Measurements from ENCODE around the gene IRAK1.

Gene IRAK1

DNA sequence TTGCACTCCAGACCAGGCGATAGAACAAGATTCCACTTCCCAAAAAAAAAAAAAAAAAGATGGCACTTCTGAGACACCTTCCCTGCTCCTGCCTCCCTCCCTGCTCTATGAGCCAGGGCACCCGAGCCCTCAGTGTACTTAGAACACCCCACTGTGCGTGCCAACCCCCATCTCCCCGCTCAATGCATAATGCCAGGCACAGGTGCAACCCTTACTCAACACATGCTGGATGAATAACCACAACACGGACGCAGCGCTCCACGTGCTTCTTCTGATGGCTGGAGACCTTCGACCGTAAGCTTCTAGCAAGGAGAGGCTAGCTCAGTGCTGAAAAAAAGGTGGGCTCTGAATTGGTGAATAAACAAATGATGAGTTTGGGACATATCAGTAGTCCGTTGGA lies 19.9 kb upstream of the IRAK1 start:
- Histone ChIP-seq H3K4me1 (ENCODE audit: control insufficient read depth, low read depth, low read length) (peaks cover 16% of the 10 kb centered on the region), H3K4me3 (ENCODE audit: low read length) (no peak overlapping the region), H3K36me3 (ENCODE audit: control insufficient read depth, low read depth, low read length) (no peaks in the 10 kb centered on the region), H3K27me3 (ENCODE audit: control insufficient read depth, insufficient read depth, low read length) (no peaks in the 10 kb centered on the region), H3K9me3 (ENCODE audit: control insufficient read depth, low read depth, low read length) (peaks cover 21% of the 10 kb centered on the region), H3K27ac (ENCODE audit: low read length) (no peak overlapping the region), H3K9ac (ENCODE audit: low read length) (no peak overlapping the region)

GRCh38 chrX:154038656-154039055 lies 19.0 kb upstream of the IRAK1 start:
- H3K27ac ChIP-seq (ENCODE audit: low read length), result no peak overlapping the region
- H3K9me3 ChIP-seq (ENCODE audit: control insufficient read depth, low read depth, low read length), result peaks cover 21% of the 10 kb centered on the region
- no peak overlapping the region for H3K9ac ChIP-seq (ENCODE audit: low read length)
- H3K27me3 ChIP-seq (ENCODE audit: control insufficient read depth, insufficient read depth, low read length), result no peaks in the 10 kb centered on the region
- no peaks in the 10 kb centered on the region for H3K36me3 ChIP-seq (ENCODE audit: control insufficient read depth, low read depth, low read length)
- no peak overlapping the region for H3K4me3 ChIP-seq (ENCODE audit: low read length)
- H3K4me1 ChIP-seq (ENCODE audit: control insufficient read depth, low read depth, low read length), result peaks cover 19% of the 10 kb centered on the region

DNA sequence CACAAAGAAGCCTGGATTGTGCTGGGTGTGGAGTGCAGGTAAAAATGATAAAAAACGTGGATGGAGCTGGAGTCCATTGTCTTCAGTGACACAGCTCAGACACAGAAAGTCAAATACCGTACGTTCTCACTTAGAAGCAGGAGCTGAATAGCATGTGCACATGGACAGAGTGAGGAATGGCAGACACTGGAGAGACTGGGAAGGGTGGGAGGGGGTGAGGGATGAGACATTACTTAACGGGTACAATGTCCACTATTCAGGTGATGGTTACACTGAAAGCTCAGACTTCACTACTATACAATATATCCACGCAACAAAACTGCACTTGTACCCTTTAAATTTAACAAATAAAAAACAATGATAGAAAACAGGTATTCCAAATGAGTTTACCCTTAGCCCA lies 18.1 kb upstream of the IRAK1 start:
- Histone ChIP-seq H3K27me3 (ENCODE audit: control insufficient read depth, insufficient read depth, low read length) (no peaks in the 10 kb centered on the region), H3K9ac (ENCODE audit: low read length) (no peak overlapping the region), H3K27ac (ENCODE audit: low read length) (no peak overlapping the region), H3K9me3 (ENCODE audit: control insufficient read depth, low read depth, low read length) (peaks cover 21% of the 10 kb centered on the region), H3K4me3 (ENCODE audit: low read length) (no peak overlapping the region), H3K4me1 (ENCODE audit: control insufficient read depth, low read depth, low read length) (peaks cover 27% of the 10 kb centered on the region), H3K36me3 (ENCODE audit: control insufficient read depth, low read depth, low read length) (no peaks in the 10 kb centered on the region)

DNA sequence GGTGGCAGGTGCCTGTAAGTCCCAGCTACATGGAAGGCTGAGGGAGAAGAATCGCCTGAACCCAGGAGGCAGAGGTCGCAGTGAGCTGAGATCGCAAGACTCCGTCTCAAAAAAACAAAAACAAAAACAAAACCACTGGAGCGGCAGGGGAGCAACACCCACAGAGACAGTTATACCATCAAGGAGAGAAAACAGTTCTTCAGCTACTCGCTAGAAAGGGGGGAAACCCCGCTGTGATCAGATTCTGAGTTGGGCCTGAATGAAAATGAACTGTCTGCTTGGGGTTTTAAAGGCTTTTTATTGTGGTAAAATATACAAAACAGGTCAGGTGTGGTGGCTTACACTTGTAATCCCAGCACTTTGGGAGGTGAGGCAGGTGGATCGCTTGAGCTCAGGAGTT lies 16.8 kb upstream of the IRAK1 start:
- H3K27ac ChIP-seq (ENCODE audit: low read length), result no peak overlapping the region
- no peak overlapping the region for H3K9ac ChIP-seq (ENCODE audit: low read length)
- no peaks in the 10 kb centered on the region for H3K36me3 ChIP-seq (ENCODE audit: control insufficient read depth, low read depth, low read length)
- peaks cover 13% of the 10 kb centered on the region for H3K9me3 ChIP-seq (ENCODE audit: control insufficient read depth, low read depth, low read length)
- H3K4me3 ChIP-seq (ENCODE audit: low read length), result no peak overlapping the region
- H3K27me3 ChIP-seq (ENCODE audit: control insufficient read depth, insufficient read depth, low read length), result no peaks in the 10 kb centered on the region
- H3K4me1 ChIP-seq (ENCODE audit: control insufficient read depth, low read depth, low read length), result peaks cover 20% of the 10 kb centered on the region

- Histone ChIP-seq H3K4me1 (ENCODE audit: control insufficient read depth, low read depth, low read length) (peaks cover 16% of the 10 kb centered on the region), H3K36me3 (ENCODE audit: control insufficient read depth, low read depth, low read length) (no peaks in the 10 kb centered on the region), H3K9ac (ENCODE audit: low read length) (no peak overlapping the region), H3K4me3 (ENCODE audit: low read length) (no peak overlapping the region), H3K27me3 (ENCODE audit: control insufficient read depth, insufficient read depth, low read length) (no peaks in the 10 kb centered on the region), H3K9me3 (ENCODE audit: control insufficient read depth, low read depth, low read length) (peaks cover 6% of the 10 kb centered on the region), H3K27ac (ENCODE audit: low read length) (no peak overlapping the region)
Observed at GRCh38 chrX:154033848-154034247, 14.1 kb upstream of the IRAK1 start.

- Histone ChIP-seq H3K9ac (ENCODE audit: low read length) (no peak overlapping the region), H3K9me3 (ENCODE audit: control insufficient read depth, low read depth, low read length) (peaks cover 6% of the 10 kb centered on the region), H3K27ac (ENCODE audit: low read length) (no peak overlapping the region), H3K4me1 (ENCODE audit: control insufficient read depth, low read depth, low read length) (peaks cover 16% of the 10 kb centered on the region), H3K27me3 (ENCODE audit: control insufficient read depth, insufficient read depth, low read length) (no peaks in the 10 kb centered on the region), H3K36me3 (ENCODE audit: control insufficient read depth, low read depth, low read length) (peaks cover under 1% of the 10 kb centered on the region), H3K4me3 (ENCODE audit: low read length) (no peak overlapping the region)
Observed at GRCh38 chrX:154032653-154033052, 13.0 kb upstream of the IRAK1 start.

DNA sequence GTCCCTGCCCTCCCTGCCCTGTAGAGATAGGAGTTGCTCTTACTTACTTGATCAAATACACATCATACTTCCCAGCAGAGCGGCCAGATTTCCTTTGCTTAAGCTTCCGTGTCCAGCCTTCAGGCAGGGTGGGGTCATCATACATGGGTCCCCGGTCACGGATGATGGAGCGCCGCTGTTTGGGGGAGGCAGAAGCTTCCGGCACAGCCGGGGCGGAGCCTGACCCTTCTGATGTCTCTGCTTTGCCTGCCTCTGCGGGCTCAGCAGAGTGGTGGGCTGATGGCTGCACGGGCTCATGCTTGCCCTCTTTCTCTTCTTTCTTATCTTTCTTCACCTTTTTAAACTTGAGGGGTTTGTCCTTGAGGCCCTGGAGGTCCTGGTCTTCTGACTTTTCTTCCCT lies 12.5 kb upstream of the IRAK1 start:
- Histone ChIP-seq H3K4me3 (ENCODE audit: low read length) (no peak overlapping the region), H3K36me3 (ENCODE audit: control insufficient read depth, low read depth, low read length) (peaks cover 3% of the 10 kb centered on the region), H3K27me3 (ENCODE audit: control insufficient read depth, insufficient read depth, low read length) (no peaks in the 10 kb centered on the region), H3K4me1 (ENCODE audit: control insufficient read depth, low read depth, low read length) (peaks cover 16% of the 10 kb centered on the region), H3K9ac (ENCODE audit: low read length) (no peak overlapping the region), H3K9me3 (ENCODE audit: control insufficient read depth, low read depth, low read length) (peaks cover 6% of the 10 kb centered on the region), H3K27ac (ENCODE audit: low read length) (no peak overlapping the region)

DNA sequence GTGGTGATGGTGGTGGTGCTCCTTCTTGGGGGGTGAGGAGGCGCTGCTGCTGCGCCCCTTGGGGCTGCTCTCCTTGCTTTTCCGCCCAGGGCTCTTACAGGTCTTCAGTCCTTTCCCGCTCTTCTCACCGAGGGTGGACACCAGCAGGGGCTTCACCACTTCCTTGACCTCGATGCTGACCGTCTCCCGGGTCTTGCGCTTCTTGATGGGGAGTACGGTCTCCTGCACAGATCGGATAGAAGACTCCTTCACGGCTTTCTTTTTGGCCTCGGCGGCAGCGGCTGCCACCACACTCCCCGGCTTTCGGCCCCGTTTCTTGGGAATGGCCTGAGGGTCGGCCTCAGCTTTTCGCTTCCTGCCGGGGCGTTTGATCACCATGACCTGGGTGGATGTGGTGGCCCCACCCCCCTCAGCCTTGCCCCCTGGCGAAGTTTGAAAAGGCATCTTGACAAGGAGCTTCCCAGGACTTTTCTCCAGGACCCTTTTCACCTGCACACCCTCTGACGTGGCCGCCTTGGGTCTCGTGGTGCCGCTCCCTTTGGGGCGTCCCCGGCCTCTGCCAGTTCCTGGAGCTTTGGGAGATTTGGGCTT lies 11.1 kb upstream of the IRAK1 start:
- H3K36me3 ChIP-seq (ENCODE audit: control insufficient read depth, low read depth, low read length), result peaks cover 3% of the 10 kb centered on the region

DNA sequence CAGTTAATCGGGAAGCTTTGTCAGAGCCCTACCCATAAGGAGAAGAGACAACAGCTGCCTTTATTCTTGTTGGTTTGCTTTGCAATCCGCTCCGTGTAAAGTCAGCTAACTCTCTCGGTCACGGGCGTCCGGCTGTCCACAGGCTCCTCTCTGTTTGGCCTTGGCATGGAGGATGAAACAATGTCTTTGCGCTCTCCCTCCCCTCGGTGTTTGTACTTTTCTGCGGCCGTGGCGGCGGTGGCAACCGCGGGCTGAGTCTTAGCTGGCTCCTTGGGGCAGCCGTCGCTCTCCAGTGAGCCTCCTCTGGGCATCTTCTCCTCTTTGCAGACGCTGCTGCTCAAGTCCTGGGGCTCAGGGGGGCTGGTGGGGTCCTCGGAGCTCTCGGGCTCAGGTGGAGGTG lies 10.6 kb upstream of the IRAK1 start:
- no peak overlapping the region for H3K27ac ChIP-seq (ENCODE audit: low read length)
- H3K9me3 ChIP-seq (ENCODE audit: control insufficient read depth, low read depth, low read length), result peaks cover 10% of the 10 kb centered on the region
- no peak overlapping the region for H3K4me3 ChIP-seq (ENCODE audit: low read length)
- peaks cover 16% of the 10 kb centered on the region for H3K4me1 ChIP-seq (ENCODE audit: control insufficient read depth, low read depth, low read length)
- peaks cover 3% of the 10 kb centered on the region for H3K36me3 ChIP-seq (ENCODE audit: control insufficient read depth, low read depth, low read length)
- H3K9ac ChIP-seq (ENCODE audit: low read length), result no peak overlapping the region
- H3K27me3 ChIP-seq (ENCODE audit: control insufficient read depth, insufficient read depth, low read length), result no peaks in the 10 kb centered on the region

More for the DNA sequence above, 11.1 kb upstream of the IRAK1 start:
- Histone ChIP-seq H3K4me3 (ENCODE audit: low read length) (no peak overlapping the region), H3K9me3 (ENCODE audit: control insufficient read depth, low read depth, low read length) (peaks cover 6% of the 10 kb centered on the region), H3K27me3 (ENCODE audit: control insufficient read depth, insufficient read depth, low read length) (no peaks in the 10 kb centered on the region), H3K9ac (ENCODE audit: low read length) (no peak overlapping the region), H3K27ac (ENCODE audit: low read length) (no peak overlapping the region), H3K4me1 (ENCODE audit: control insufficient read depth, low read depth, low read length) (peaks cover 16% of the 10 kb centered on the region)

DNA sequence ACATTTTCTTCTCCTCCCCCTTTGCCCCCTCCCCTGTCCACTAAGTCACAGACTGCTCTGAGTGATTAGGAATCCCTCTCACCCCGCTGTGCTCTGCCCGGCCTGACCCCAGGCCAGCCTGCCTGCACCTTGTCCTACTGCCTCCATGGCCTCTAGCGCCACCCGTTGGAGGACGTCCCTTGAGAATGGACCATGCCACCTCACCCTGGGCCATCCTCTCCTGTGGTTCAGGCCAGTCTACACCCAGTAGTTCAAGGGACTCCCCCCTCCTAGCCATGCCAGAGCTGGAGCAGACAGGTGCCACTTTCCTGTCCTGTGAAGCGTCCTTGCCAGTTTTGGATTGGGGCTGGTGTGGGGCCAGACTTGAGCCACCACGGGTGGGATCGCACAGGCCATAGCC lies 9.7 kb upstream of the IRAK1 start:
- H3K4me3 ChIP-seq (ENCODE audit: low read length), result no peak overlapping the region
- no peaks in the 10 kb centered on the region for H3K27me3 ChIP-seq (ENCODE audit: control insufficient read depth, insufficient read depth, low read length)
- H3K9ac ChIP-seq (ENCODE audit: low read length), result no peak overlapping the region
- H3K36me3 ChIP-seq (ENCODE audit: control insufficient read depth, low read depth, low read length), result peaks cover 3% of the 10 kb centered on the region
- peaks cover 11% of the 10 kb centered on the region for H3K4me1 ChIP-seq (ENCODE audit: control insufficient read depth, low read depth, low read length)
- peaks cover 7% of the 10 kb centered on the region for H3K9me3 ChIP-seq (ENCODE audit: control insufficient read depth, low read depth, low read length)
- no peak overlapping the region for H3K27ac ChIP-seq (ENCODE audit: low read length)

DNA sequence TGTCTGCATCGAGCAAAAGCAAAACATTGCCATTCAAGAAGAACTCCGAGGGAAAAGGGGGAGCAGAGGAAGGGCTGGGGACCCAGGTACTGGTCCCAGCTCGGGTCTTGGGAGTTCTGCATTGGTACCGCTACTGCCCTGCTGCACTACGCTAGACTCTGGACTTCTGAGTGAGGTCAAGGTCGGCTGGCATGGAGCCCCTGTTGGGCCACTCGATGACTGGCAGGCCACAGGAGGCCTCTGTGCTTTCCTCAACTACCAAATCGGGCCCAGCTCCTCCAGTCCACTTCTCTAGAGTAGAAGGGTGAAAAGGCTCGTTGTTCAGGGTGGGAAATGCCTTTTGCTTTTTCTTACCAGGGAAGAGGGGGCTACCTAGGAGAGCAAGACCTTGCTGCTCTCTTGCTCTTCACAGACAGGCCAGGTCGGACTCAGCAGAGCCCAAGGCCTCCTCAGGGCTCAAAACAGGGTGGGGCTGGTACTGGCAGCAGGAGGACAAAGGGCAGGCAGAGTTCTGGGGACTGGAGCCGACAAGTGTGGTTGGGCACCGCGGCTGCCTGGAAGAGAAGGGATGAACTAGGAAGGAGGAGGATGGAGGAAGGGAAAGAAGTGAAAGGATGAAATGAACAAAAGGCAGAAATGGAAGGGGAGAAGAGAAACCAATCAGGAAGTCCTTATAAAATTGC lies 8.9 kb upstream of the IRAK1 start:
- Histone ChIP-seq H3K9me3 (ENCODE audit: control insufficient read depth, low read depth, low read length) (peaks cover 10% of the 10 kb centered on the region), H3K36me3 (ENCODE audit: control insufficient read depth, low read depth, low read length) (peaks cover 3% of the 10 kb centered on the region), H3K9ac (ENCODE audit: low read length) (no peak overlapping the region), H3K4me3 (ENCODE audit: low read length) (no peak overlapping the region), H3K27ac (ENCODE audit: low read length) (no peak overlapping the region), H3K4me1 (ENCODE audit: control insufficient read depth, low read depth, low read length) (peaks cover 8% of the 10 kb centered on the region), H3K27me3 (ENCODE audit: control insufficient read depth, insufficient read depth, low read length) (no peaks in the 10 kb centered on the region)

DNA sequence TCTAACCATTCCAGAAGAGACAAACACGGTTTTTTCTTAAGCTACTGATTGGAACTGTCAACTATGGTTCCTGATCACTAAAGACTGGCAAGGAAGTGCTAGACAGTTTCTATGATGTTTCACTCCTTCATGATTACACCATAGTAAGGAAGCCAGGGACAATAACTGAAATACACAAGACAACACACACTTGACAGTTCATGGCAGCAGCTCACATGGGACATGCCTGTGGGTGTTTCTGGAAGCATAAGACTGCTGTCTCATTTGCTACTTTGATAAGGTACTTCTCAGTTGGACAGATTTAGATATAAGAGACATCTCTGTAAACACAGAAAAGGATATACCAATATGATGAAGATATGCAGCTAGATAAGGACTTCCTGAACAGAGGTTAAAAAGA lies 8.3 kb upstream of the IRAK1 start:
- Histone ChIP-seq H3K4me3 (ENCODE audit: low read length) (no peak overlapping the region), H3K36me3 (ENCODE audit: control insufficient read depth, low read depth, low read length) (peaks cover 3% of the 10 kb centered on the region), H3K27me3 (ENCODE audit: control insufficient read depth, insufficient read depth, low read length) (no peaks in the 10 kb centered on the region), H3K9me3 (ENCODE audit: control insufficient read depth, low read depth, low read length) (peaks cover 10% of the 10 kb centered on the region), H3K4me1 (ENCODE audit: control insufficient read depth, low read depth, low read length) (peaks cover 2% of the 10 kb centered on the region), H3K27ac (ENCODE audit: low read length) (no peak overlapping the region), H3K9ac (ENCODE audit: low read length) (no peak overlapping the region)
